Measurements from ENCODE around the gene RUNX3.

- TF ChIP-seq CTCF (IDR thresholded peaks at IDR 0.05) (no peak), POLR2A (IDR thresholded peaks at IDR 0.05) (no peak)
Measured at GRCh38 chr1:24913616-24914225, 16.4 kb downstream of the RUNX3 start.

Data from thyroid gland (tissue), 4 donors.